B cell (primary cell): Measurements from ENCODE around the gene PHLPP1.

Experiments
- EZH2 ChIP-seq: IDR thresholded peaks from 2 replicates; pipeline ENCODE4 v1.6.1; 2012; ENCODE audit warnings: borderline replicate concordance, low read depth, mild to moderate bottlenecking, moderate library complexity, low read length; ENCODE audit not compliant: insufficient read depth, poor library complexity, severe bottlenecking
- TF ChIP-seq, protein P1 (sequence below): fragments of 200-600 bp; IDR thresholded peaks from one replicate; pipeline ENCODE4 v1.8.0; 2022; ENCODE audit warnings: antibody characterized with exemption, mild to moderate bottlenecking

DNA sequence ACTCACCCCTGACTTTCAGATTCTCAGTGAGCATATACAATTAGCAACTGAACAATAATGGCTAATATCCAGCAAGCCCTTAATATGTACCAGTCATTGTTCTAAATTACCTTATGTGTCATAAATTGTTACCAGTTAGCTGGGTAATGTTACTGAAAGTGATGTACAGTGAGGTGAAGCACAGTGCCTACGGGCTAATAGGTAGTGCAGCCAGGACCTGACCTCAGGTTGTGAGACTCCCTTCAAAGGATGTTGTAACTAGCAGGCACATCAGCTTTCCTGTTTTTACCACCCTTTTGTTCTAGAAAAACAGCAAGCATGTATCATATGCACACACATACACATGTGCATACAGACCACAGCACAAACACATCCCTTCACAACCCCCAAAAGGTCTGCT, 258.3 kb downstream of the PHLPP1 start:
- TF ChIP-seq, protein P1, sequence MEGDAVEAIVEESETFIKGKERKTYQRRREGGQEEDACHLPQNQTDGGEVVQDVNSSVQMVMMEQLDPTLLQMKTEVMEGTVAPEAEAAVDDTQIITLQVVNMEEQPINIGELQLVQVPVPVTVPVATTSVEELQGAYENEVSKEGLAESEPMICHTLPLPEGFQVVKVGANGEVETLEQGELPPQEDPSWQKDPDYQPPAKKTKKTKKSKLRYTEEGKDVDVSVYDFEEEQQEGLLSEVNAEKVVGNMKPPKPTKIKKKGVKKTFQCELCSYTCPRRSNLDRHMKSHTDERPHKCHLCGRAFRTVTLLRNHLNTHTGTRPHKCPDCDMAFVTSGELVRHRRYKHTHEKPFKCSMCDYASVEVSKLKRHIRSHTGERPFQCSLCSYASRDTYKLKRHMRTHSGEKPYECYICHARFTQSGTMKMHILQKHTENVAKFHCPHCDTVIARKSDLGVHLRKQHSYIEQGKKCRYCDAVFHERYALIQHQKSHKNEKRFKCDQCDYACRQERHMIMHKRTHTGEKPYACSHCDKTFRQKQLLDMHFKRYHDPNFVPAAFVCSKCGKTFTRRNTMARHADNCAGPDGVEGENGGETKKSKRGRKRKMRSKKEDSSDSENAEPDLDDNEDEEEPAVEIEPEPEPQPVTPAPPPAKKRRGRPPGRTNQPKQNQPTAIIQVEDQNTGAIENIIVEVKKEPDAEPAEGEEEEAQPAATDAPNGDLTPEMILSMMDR: no peak
- TF ChIP-seq EZH2: no peak
